NT2/D1 (cell line): Measurements from ENCODE around the gene NDOR1.

Experiments used
- SUZ12 ChIP-seq: IDR thresholded peaks from 2 replicates; pipeline ENCODE4 v1.6.1; 2011; ENCODE audit not compliant: insufficient read length, insufficient read depth; ENCODE audit errors: extremely low read depth
- YY1 ChIP-seq: IDR thresholded peaks from 2 replicates; pipeline ENCODE4 v1.6.1; 2011; ENCODE audit not compliant: insufficient read length, insufficient read depth
- ZNF274 ChIP-seq: IDR thresholded peaks from 2 replicates; pipeline ENCODE4 v1.6.1; 2011; ENCODE audit warnings: mild to moderate bottlenecking, low read depth, low read length

DNA sequence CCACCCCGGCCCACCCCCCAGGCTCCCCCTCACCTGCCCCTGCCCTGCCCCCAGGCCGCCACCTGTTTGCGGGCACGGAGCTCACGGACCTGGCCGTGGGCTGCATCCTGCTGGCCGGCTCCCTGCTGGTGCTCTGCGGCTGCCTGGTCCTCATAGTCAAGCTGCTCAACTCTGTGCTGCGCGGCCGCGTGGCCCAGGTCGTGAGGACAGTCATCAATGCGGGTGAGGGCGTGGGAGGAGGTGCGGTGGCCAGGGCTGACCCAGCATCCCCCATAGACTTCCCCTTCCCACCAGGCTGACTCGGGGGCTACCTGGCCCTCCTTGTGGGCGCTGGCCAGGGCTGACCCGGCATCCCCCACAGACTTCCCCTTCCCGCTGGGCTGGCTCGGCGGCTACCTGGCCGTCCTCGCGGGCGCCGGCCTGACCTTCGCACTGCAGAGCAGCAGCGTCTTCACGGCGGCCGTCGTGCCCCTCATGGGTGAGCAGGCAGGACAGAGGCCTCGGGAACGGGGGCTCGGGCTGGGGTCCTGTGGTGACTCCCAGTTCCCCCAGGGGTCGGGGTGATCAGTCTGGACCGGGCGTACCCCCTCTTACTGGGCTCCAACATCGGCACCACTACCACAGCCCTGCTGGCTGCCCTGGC is 28.7 kb downstream of the NDOR1 start:
- no peak for TF ChIP-seq YY1
- no peak for TF ChIP-seq SUZ12
- TF ChIP-seq ZNF274 = no peak
